SK-N-SH (cell line): ENCODE results near the gene SELPLG. TPM values are rescaled to one million over a fixed set of nuclear protein-coding genes. Genes with fewer than 3 reads are reported as not detected.
"Not testable (repeated sequence)": the region's sequence is repeated elsewhere in the genome, so short reads cannot be mapped to it uniquely, and the experiment has no call there.

Experiments used
- CTCF ChIA-PET: fragments of 300-600, 350-600 bp; formaldehyde crosslinking; extraction: SDS; loops from one replicate; lab custom pipeline; 2021; lab: Yijun Ruan, JAX
- POLR2A ChIA-PET: fragments of 350-600 bp; sonication (Branson Sonifier 250); formaldehyde crosslinking; extraction: SDS; loops from one replicate; lab custom pipeline; 2020; ENCODE audit warnings: antibody characterized with exemption, inconsistent platforms; lab: Yijun Ruan, JAX
- DNase-seq: peaks from one replicate; pipeline ENCODE4 v3.0.0; 2012
- H2AFZ ChIP-seq: fragments of 200-600 bp; sonication (generic); 2 replicates; pipeline ENCODE4 v1.8.1; 2016; ENCODE audit warnings: antibody characterized with exemption, mild to moderate bottlenecking, low read depth
- H3F3A ChIP-seq: fragments of 200-600 bp; sonication (generic); replicated peaks from 2 replicates; pipeline ENCODE3; 2016; ENCODE audit warnings: antibody characterized with exemption, mild to moderate bottlenecking; ENCODE audit not compliant: insufficient read depth
- H3K27ac ChIP-seq, 2 experiments: fragments of 200-500 bp in 1 of 2; fragments of 200-600 bp in 1 of 2; sonication (Bioruptor generic) in 1 of 2; sonication (generic), shearing (Covaris generic) in 1 of 2; 2 replicates each; pipeline versions ENCODE4 v1.5.1 to v1.6.1; 2014 to 2016; ENCODE audit warnings: low read depth in 2 of 2, inconsistent platforms in 1 of 2, low read length in 1 of 2, mild to moderate bottlenecking in 1 of 2, mixed read lengths in 1 of 2
- H3K27me3 ChIP-seq: fragments of 200-600 bp; sonication (generic), shearing (Covaris generic); 2 replicates; pipeline ENCODE4 v1.6.1; 2016; ENCODE audit warnings: mixed run types; ENCODE audit not compliant: insufficient read depth
- H3K36me3 ChIP-seq, 2 experiments: fragments of 200-500 bp in 1 of 2; fragments of 200-600 bp in 1 of 2; sonication (Bioruptor generic) in 1 of 2; sonication (generic) in 1 of 2; replicated peaks in 1 of 2; 2 replicates each; pipeline versions ENCODE3 to v1.5.1; 2014 to 2016; ENCODE audit warnings: low read length in 1 of 2, mild to moderate bottlenecking in 1 of 2; ENCODE audit not compliant: insufficient read depth in 2 of 2, control insufficient read depth in 1 of 2
- H3K4me1 ChIP-seq, 2 experiments: fragments of 200-500 bp in 1 of 2; fragments of 200-600 bp in 1 of 2; sonication (Bioruptor generic) in 1 of 2; sonication (generic), shearing (Covaris generic) in 1 of 2; 2 replicates each; pipeline versions ENCODE4 v1.5.1 to v1.6.1; 2014 to 2016; ENCODE audit warnings: low read depth in 1 of 2, low read length in 1 of 2, mixed run types in 1 of 2; ENCODE audit not compliant: insufficient read depth in 2 of 2, control insufficient read depth in 1 of 2
- H3K4me2 ChIP-seq: fragments of 200-600 bp; sonication (generic), shearing (Covaris generic); 2 replicates; pipeline ENCODE4 v1.6.1; 2017; ENCODE audit warnings: mixed run types
- H3K4me3 ChIP-seq, 2 experiments: fragments of 200-500 bp in 1 of 2; fragments of 200-600 bp in 1 of 2; sonication (Bioruptor generic) in 1 of 2; sonication (generic), shearing (Covaris generic) in 1 of 2; 2 replicates each; pipeline versions ENCODE4 v1.5.1 to v1.8.1; 2014 to 2016; ENCODE audit warnings: low read depth in 2 of 2, inconsistent platforms in 1 of 2, low read length in 1 of 2, mild to moderate bottlenecking in 1 of 2, mixed read lengths in 1 of 2, moderate library complexity in 1 of 2
- H3K79me2 ChIP-seq: fragments of 200-600 bp; sonication (generic); 2 replicates; pipeline ENCODE4 v1.8.1; 2017; ENCODE audit warnings: mild to moderate bottlenecking; ENCODE audit not compliant: insufficient read depth
- H3K9ac ChIP-seq: fragments of 200-600 bp; sonication (generic); 2 replicates; pipeline ENCODE4 v1.6.1; 2017; ENCODE audit warnings: mixed run types
- H3K9me2 ChIP-seq: fragments of 200-600 bp; sonication (generic); 2 replicates; pipeline ENCODE4 v1.6.1; 2017; ENCODE audit warnings: mixed run types
- H3K9me3 ChIP-seq: fragments of 200-600 bp; sonication (generic); 2 replicates; pipeline ENCODE4 v1.6.1; 2017; ENCODE audit warnings: mixed run types, mild to moderate bottlenecking, moderate library complexity
- H4K20me1 ChIP-seq: fragments of 200-600 bp; sonication (generic); 2 replicates; pipeline ENCODE4 v1.6.1; 2017; ENCODE audit warnings: mild to moderate bottlenecking, mixed run types; ENCODE audit not compliant: insufficient read depth
- GABPA ChIP-seq: IDR thresholded peaks from 2 replicates; pipeline ENCODE4 v1.4.0; 2012; ENCODE audit warnings: low read depth, mild to moderate bottlenecking
- GATA2 ChIP-seq: sonication (generic); formaldehyde crosslinking; IDR thresholded peaks from 2 replicates; pipeline ENCODE4 v1.5.0; 2020; ENCODE audit warnings: mild to moderate bottlenecking, missing genetic modification reagents
- MEF2A ChIP-seq: IDR thresholded peaks from 2 replicates; pipeline ENCODE4 v1.4.0; 2012; ENCODE audit warnings: low read depth, borderline replicate concordance
- NRF1 ChIP-seq: IDR thresholded peaks from 2 replicates; pipeline ENCODE4 v1.6.1; 2012; ENCODE audit warnings: low read depth, mild to moderate bottlenecking, low read length
- RXRA ChIP-seq: IDR thresholded peaks from 2 replicates; pipeline ENCODE4 v1.4.0; 2012; ENCODE audit warnings: low read depth, mild to moderate bottlenecking, borderline replicate concordance
- USF2 ChIP-seq: fragments of 150-350 bp; IDR thresholded peaks from 2 replicates; pipeline ENCODE4 v1.6.1; 2017; ENCODE audit warnings: antibody characterized with exemption, low read length, low read depth, borderline replicate concordance
- WGBS: methylation state at CpG from one replicate; pipeline ENCODE4 v1.1.6; 2017; ENCODE audit warnings: low lambda C conversion rate; 5-methylcytosine and 5-hydroxymethylcytosine counted together
- polyA plus RNA-seq, 3 experiments: library from polyadenylated mRNA; depleted of rRNA; stranded (reverse); fragments of >200 nt; gene quantifications; 2 replicates each; pipeline ENCODE4 v1.2.3, GENCODE V29; 2012
- TF ChIP-seq, protein P1 (sequence below): IDR thresholded peaks from 2 replicates; pipeline ENCODE4 v1.4.0; 2012; ENCODE audit warnings: low read depth, borderline replicate concordance
- TF ChIP-seq, protein P2 (sequence below): IDR thresholded peaks from 2 replicates; pipeline ENCODE4; 2012

The SELPLG gene
- polyA plus RNA-seq, 1 of the 3 experiments (the other 2 are of a cell fraction), result 2.8 TPM

- H3K27me3 ChIP-seq, result no peaks in the 10 kb centered on the region
- H2AFZ ChIP-seq, result no peak overlapping the region
- H3K4me3 ChIP-seq, result no peak overlapping the region
- H3K9me3 ChIP-seq, result no peaks in the 10 kb centered on the region
- 92% methylated on average over 11 of the region's 22 CpGs for WGBS
- H3K4me1 ChIP-seq, result peaks cover 0 to 30% of the 10 kb centered on the region in 2 experiments; a peak in 1 of 4 replicates
- no peak overlapping the region for H3K4me2 ChIP-seq
- H3K9ac ChIP-seq, result no peak overlapping the region
- H4K20me1 ChIP-seq, result no peaks in the 10 kb centered on the region
- CTCF ChIA-PET, result interaction anchor here (1.0 to 3.5 kb wide), 3 partner anchors 26 to 27 kb away, joined by 4 to 21 read pairs (median 9); no protein-coding TSS in a partner anchor
- no peaks in the 10 kb centered on the region for H3K79me2 ChIP-seq
- H3K9me2 ChIP-seq, result no peaks in the 10 kb centered on the region
- DNase-seq, result no peak
- H3K36me3 ChIP-seq, result peaks cover 0 to 2% of the 10 kb centered on the region in 2 experiments
- no peaks in the 10 kb centered on the region for H3F3A ChIP-seq
- POLR2A ChIA-PET, result no interaction called here
- TF ChIP-seq, protein P1, sequence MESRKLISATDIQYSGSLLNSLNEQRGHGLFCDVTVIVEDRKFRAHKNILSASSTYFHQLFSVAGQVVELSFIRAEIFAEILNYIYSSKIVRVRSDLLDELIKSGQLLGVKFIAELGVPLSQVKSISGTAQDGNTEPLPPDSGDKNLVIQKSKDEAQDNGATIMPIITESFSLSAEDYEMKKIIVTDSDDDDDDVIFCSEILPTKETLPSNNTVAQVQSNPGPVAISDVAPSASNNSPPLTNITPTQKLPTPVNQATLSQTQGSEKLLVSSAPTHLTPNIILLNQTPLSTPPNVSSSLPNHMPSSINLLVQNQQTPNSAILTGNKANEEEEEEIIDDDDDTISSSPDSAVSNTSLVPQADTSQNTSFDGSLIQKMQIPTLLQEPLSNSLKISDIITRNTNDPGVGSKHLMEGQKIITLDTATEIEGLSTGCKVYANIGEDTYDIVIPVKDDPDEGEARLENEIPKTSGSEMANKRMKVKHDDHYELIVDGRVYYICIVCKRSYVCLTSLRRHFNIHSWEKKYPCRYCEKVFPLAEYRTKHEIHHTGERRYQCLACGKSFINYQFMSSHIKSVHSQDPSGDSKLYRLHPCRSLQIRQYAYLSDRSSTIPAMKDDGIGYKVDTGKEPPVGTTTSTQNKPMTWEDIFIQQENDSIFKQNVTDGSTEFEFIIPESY, result no peak
- no peak overlapping the region for H3K27ac ChIP-seq
Observed at GRCh38 chr12:108591267-108591980, 42.3 kb downstream of the SELPLG start.

GRCh38 chr12:108590463-108590862, 43.2 kb downstream of the SELPLG start:
- H2AFZ ChIP-seq, H3K9me3 ChIP-seq, H4K20me1 ChIP-seq, POLR2A ChIA-PET, H3K79me2 ChIP-seq, H3K4me2 ChIP-seq, H3K27ac ChIP-seq, H3F3A ChIP-seq, H3K9ac ChIP-seq, H3K36me3 ChIP-seq, H3K27me3 ChIP-seq, DNase-seq, H3K4me3 ChIP-seq, H3K9me2 ChIP-seq: not testable (repeated sequence)
- peaks cover 0 to 20% of the 10 kb centered on the region in 2 experiments; a peak in 1 of 4 replicates for H3K4me1 ChIP-seq
- CTCF ChIA-PET, result interaction anchor here (0.8 to 3.5 kb wide), 4 partner anchors 19 to 27 kb away, joined by 3 to 21 read pairs (median 8); no protein-coding TSS in a partner anchor
- WGBS, result 90% methylated on average over 9 of the region's 9 CpGs

DNA sequence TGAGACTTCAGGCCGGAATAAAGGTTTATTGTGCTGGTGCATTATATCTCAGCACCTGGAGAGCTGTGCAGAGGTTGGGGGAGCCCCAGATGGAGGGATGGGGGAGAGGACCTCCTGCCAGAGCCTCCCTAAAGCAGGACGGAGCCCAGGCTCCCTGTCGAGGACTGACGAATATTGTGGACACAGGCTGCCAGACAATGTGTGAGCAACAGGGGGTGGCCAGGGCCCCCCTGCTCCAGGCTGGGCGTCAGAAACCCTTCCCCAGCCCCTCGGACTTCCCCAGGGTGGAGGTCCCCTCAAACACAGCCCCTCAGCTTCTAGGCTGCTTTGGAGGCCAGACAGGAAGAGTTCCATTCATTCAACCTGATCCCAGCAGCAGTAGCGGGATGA, 43.9 kb downstream of the SELPLG start:
- H3K4me1 ChIP-seq, result peaks cover 0 to 20% of the 10 kb centered on the region in 2 experiments; a peak in 1 of 4 replicates
- CTCF ChIA-PET, result interaction anchor here (0.7 to 3.5 kb wide), 5 partner anchors 19 to 32 kb away, joined by 3 to 21 read pairs (median 6); no protein-coding TSS in a partner anchor
- no peak for DNase-seq
- TF ChIP-seq RXRA (no peak), GABPA (no peak), USF2 (no peak), MEF2A (no peak), GATA2 (CRISPR knock-in tag) (no peak), NRF1 (no peak)
- TF ChIP-seq, protein P2, sequence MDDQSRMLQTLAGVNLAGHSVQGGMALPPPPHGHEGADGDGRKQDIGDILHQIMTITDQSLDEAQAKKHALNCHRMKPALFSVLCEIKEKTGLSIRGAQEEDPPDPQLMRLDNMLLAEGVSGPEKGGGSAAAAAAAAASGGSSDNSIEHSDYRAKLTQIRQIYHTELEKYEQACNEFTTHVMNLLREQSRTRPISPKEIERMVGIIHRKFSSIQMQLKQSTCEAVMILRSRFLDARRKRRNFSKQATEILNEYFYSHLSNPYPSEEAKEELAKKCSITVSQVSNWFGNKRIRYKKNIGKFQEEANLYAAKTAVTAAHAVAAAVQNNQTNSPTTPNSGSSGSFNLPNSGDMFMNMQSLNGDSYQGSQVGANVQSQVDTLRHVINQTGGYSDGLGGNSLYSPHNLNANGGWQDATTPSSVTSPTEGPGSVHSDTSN, result no peak
- TF ChIP-seq, all 33 proteins: peak for 0
- Histone ChIP-seq H3K4me2 (no peak overlapping the region), H3K9ac (no peak overlapping the region), H3K79me2 (no peaks in the 10 kb centered on the region), H3K36me3 (peaks cover 0 to 2% of the 10 kb centered on the region in 2 experiments), H2AFZ (no peak overlapping the region), H3K4me3 (no peak overlapping the region), H3F3A (no peaks in the 10 kb centered on the region), H3K9me3 (no peaks in the 10 kb centered on the region), H3K9me2 (no peaks in the 10 kb centered on the region), H3K27ac (no peak overlapping the region), H4K20me1 (no peaks in the 10 kb centered on the region), H3K27me3 (no peaks in the 10 kb centered on the region)
- POLR2A ChIA-PET, result no interaction called here
- WGBS, result 75% methylated on average over 2 of the region's 7 CpGs
